ENCODE measurements around the gene FGD5.

- TF ChIP-seq POLR2A (IDR thresholded peaks at IDR 0.05) (no peak), CTCF (IDR thresholded peaks at IDR 0.05) (no peak)
Observed at GRCh38 chr3:14889205-14889604, 70.4 kb downstream of the FGD5 start.
